HCT116 (cell line): ENCODE data around the gene PCDHGB3. TPM values are rescaled to one million over a fixed set of nuclear protein-coding genes. Genes with fewer than 3 reads are reported as not detected.

Experiments
- ATAC-seq: fragments of 200-7000 bp; cut with Tn5 transposase; 2 replicates; pipeline ENCODE4 v1.9.1; 2020; ENCODE audit warnings: mild to moderate bottlenecking, moderate library complexity
- BruUV-seq: library from RNA; stranded (reverse); fragments of 400-500 nt; replicated peaks from 2 replicates; lab custom pipeline; 2021; lab: Mats Ljungman, UMichigan
- CTCF ChIA-PET: fragments of 300-600 bp; sonication (Branson Sonifier 250); formaldehyde crosslinking; loops from one replicate; lab custom pipeline; 2021; ENCODE audit warnings: antibody characterized with exemption; lab: Charles Lee
- POLR2A ChIA-PET: fragments of 300-600, 350-600 bp; sonication (Branson Sonifier 250); formaldehyde crosslinking; loops from one replicate; lab custom pipeline; 2021; ENCODE audit warnings: antibody characterized with exemption; lab: Charles Lee
- RAD21 ChIA-PET, 2 experiments: fragments of 300-600 bp; sonication (Branson Sonifier 250); formaldehyde crosslinking; loops; one replicate each; lab custom pipeline; 2023; ENCODE audit warnings: low total read pairs in 2 of 2; ENCODE audit not compliant: uncharacterized antibody in 2 of 2, unreplicated experiment in 2 of 2, low non-redundant PET in 1 of 2; lab: Charles Lee
- DNase-seq: peaks from one replicate; pipeline ENCODE4 v3.0.0-alpha.2; 2010; ENCODE audit warnings: low read depth, low spot score
- H2AFZ ChIP-seq: fragments of 200-600 bp; shearing (Covaris generic), sonication (generic); 2 replicates; pipeline ENCODE4 v1.6.1; 2017; ENCODE audit warnings: low read depth, mixed run types, mixed read lengths, antibody characterized with exemption, low read length; ENCODE audit not compliant: poor library complexity, severe bottlenecking
- H3K27ac ChIP-seq: 2 replicates; pipeline ENCODE4 v1.5.1; 2012; ENCODE audit warnings: low read depth, low read length
- H3K27me3 ChIP-seq: fragments of 200-600 bp; sonication (generic); 2 replicates; pipeline ENCODE4 v1.6.1; 2016; ENCODE audit warnings: mixed run types, low read length, mixed read lengths; ENCODE audit not compliant: insufficient read depth
- H3K36me3 ChIP-seq, 2 experiments: fragments of 200-500 bp in 1 of 2; fragments of 200-600 bp in 1 of 2; sonication (Bioruptor generic) in 1 of 2; sonication (generic) in 1 of 2; 2 replicates each; pipeline versions ENCODE4 v1.5.1 to v1.6.1; 2014 to 2016; ENCODE audit warnings: low read length in 2 of 2, inconsistent platforms in 1 of 2, mixed read lengths in 1 of 2, mixed run types in 1 of 2; ENCODE audit not compliant: insufficient read depth in 2 of 2, control insufficient read depth in 1 of 2
- H3K4me1 ChIP-seq, 2 experiments: fragments of 200-600 bp in 1 of 2; sonication (generic) in 1 of 2; 2 replicates each; pipeline versions ENCODE4 v1.5.1 to v1.6.1; 2012 to 2017; ENCODE audit warnings: low read length in 2 of 2, inconsistent platforms in 1 of 2, mild to moderate bottlenecking in 1 of 2, mixed read lengths in 1 of 2, mixed run types in 1 of 2, moderate library complexity in 1 of 2; ENCODE audit not compliant: insufficient read depth in 2 of 2, control insufficient read depth in 1 of 2
- H3K4me2 ChIP-seq: fragments of 200-600 bp; sonication (generic); 2 replicates; pipeline ENCODE4 v1.6.1; 2017; ENCODE audit warnings: mixed run types, low read length, mixed read lengths
- H3K4me3 ChIP-seq, 2 experiments: fragments of 200-600 bp in 1 of 2; sonication (generic) in 1 of 2; replicated peaks in 1 of 2; 2 replicates each; pipeline ENCODE4 v1.5.1; 2011 to 2016; ENCODE audit warnings: low read length in 2 of 2, control low read depth in 1 of 2, low read depth in 1 of 2, mild to moderate bottlenecking in 1 of 2, mixed read lengths in 1 of 2, mixed run types in 1 of 2
- H3K79me2 ChIP-seq: fragments of 200-600 bp; sonication (generic); 2 replicates; pipeline ENCODE4 v1.6.1; 2017; ENCODE audit warnings: mild to moderate bottlenecking, mixed run types, low read length, moderate library complexity, mixed read lengths; ENCODE audit not compliant: insufficient read depth
- H3K9ac ChIP-seq: fragments of 200-600 bp; sonication (generic); 2 replicates; pipeline ENCODE4 v1.6.1; 2016; ENCODE audit warnings: low read length, mixed read lengths
- H3K9me2 ChIP-seq: fragments of 200-600 bp; sonication (generic), shearing (Covaris generic); 2 replicates; pipeline ENCODE4 v1.6.1; 2017; ENCODE audit warnings: mixed run types, mild to moderate bottlenecking, moderate library complexity; ENCODE audit not compliant: insufficient read depth
- H3K9me3 ChIP-seq, 2 experiments: fragments of 200-500 bp in 1 of 2; fragments of 200-600 bp in 1 of 2; sonication (Bioruptor generic) in 1 of 2; sonication (generic) in 1 of 2; 2 replicates each; pipeline ENCODE4 v1.6.1; 2014 to 2017; ENCODE audit warnings: low read length in 2 of 2, mixed read lengths in 2 of 2, inconsistent platforms in 1 of 2, low read depth in 1 of 2, mild to moderate bottlenecking in 1 of 2, mixed run types in 1 of 2, moderate library complexity in 1 of 2; ENCODE audit not compliant: control insufficient read depth in 1 of 2, insufficient read depth in 1 of 2
- H4K20me1 ChIP-seq: fragments of 200-600 bp; sonication (generic), shearing (Covaris generic); 2 replicates; pipeline ENCODE4 v1.6.1; 2017; ENCODE audit warnings: mixed run types, mild to moderate bottlenecking, moderate library complexity; ENCODE audit not compliant: insufficient read depth
- CEBPB ChIP-seq: IDR thresholded peaks from 2 replicates; pipeline ENCODE4 v1.6.1; 2012; ENCODE audit warnings: low read depth
- CTCF ChIP-seq, 3 experiments: fragments of 200-600 bp in 1 of 3; sonication (generic) in 1 of 3; IDR thresholded peaks in 2 of 3; conservative IDR thresholded peaks in 1 of 3; 2 replicates each; pipeline ENCODE4 v1.5.1; 2012 to 2017; ENCODE audit warnings: low read depth in 2 of 3, low read length in 2 of 3, antibody characterized with exemption in 1 of 3, borderline replicate concordance in 1 of 3, control low read depth in 1 of 3, mild to moderate bottlenecking in 1 of 3, mixed read lengths in 1 of 3, mixed run types in 1 of 3, moderate library complexity in 1 of 3; ENCODE audit not compliant: insufficient read depth in 1 of 3
- EZH2 ChIP-seq: fragments of 200-600 bp; sonication (generic); IDR thresholded peaks from 2 replicates; pipeline ENCODE4 v1.6.1; 2017; ENCODE audit warnings: antibody characterized with exemption, mixed run types
- EZH2phosphoT487 ChIP-seq: fragments of 200-600 bp; IDR thresholded peaks from 2 replicates; pipeline ENCODE4 v1.6.1; 2018; ENCODE audit warnings: antibody characterized with exemption, borderline replicate concordance
- POLR2A ChIP-seq: IDR thresholded peaks from 2 replicates; pipeline ENCODE4 v1.7.0; 2011; ENCODE audit warnings: borderline replicate concordance; ENCODE audit not compliant: insufficient read depth, insufficient read length; ENCODE audit errors: extremely low read depth
- RAD21 ChIP-seq: IDR thresholded peaks from 2 replicates; pipeline ENCODE4 v1.6.1; 2012; ENCODE audit warnings: low read depth, mild to moderate bottlenecking
- SIN3A ChIP-seq: IDR thresholded peaks from 2 replicates; pipeline ENCODE4 v1.6.1; 2012; ENCODE audit warnings: low read depth
- SRF ChIP-seq: IDR thresholded peaks from 2 replicates; pipeline ENCODE4 v1.6.1; 2012; ENCODE audit warnings: low read depth
- TCF7L2 ChIP-seq: IDR thresholded peaks from 2 replicates; pipeline ENCODE4 v1.7.0; 2011; ENCODE audit warnings: borderline replicate concordance, inconsistent platforms; ENCODE audit not compliant: insufficient read depth, insufficient read length; ENCODE audit errors: extremely low read depth
- YY1 ChIP-seq: IDR thresholded peaks from 2 replicates; pipeline ENCODE4 v1.6.1; 2011; ENCODE audit warnings: low read length, low read depth, moderate library complexity, mild to moderate bottlenecking; ENCODE audit not compliant: insufficient replicate concordance; ENCODE audit errors: extremely low read depth
- ZBTB33 ChIP-seq: IDR thresholded peaks from 2 replicates; pipeline ENCODE4 v1.6.1; 2011; ENCODE audit warnings: mild to moderate bottlenecking, low read length, moderate library complexity; ENCODE audit not compliant: insufficient replicate concordance; ENCODE audit errors: extremely low read depth
- ZFX ChIP-seq: fragments of 450-650 bp; IDR thresholded peaks from 2 replicates; pipeline ENCODE4 v1.6.1; 2017
- intact Hi-C: fragments of 100-400 bp; cut with micrococcal nuclease; formaldehyde crosslinking; loops from 2 replicates; pipeline ENCODE4 v1.10.0; 2022
- total RNA-seq: library from RNA; stranded (reverse); gene quantifications from one replicate; pipeline ENCODE4 v1.2.1, GENCODE V29; 2021; ENCODE audit not compliant: unreplicated experiment

Gene PCDHGB3
- total RNA-seq, 1 experiment from 2014 or later = 0.10 TPM

GRCh38 chr5:141399555-141400258 is 29.7 kb downstream of the PCDHGB3 start (continued):
- TF ChIP-seq POLR2A (no peak), SIN3A (no peak), EZH2phosphoT487 (no peak), CEBPB (no peak), SRF (no peak), TCF7L2 (no peak), ZFX (no peak), EZH2 (no peak), YY1 (no peak)

GRCh38 chr5:141402553-141403243 is 32.7 kb downstream of the PCDHGB3 start, which contains the start of gene PCDHGA9:
Gene PCDHGA9 (plus strand): TSS chr5:141402778. CDS start chr5:141402953, 175 bp downstream.
- DNase-seq (peak; percentile 7), ATAC-seq (peak; percentile 63; the same call in 1 of the 2 replicates)
- intact Hi-C loops = no loop called here
- RAD21 ChIA-PET = no interaction called here
- TF ChIP-seq CTCF (IDR thresholded peaks at IDR 0.05 in 2 of 3, conservative IDR thresholded peaks at IDR 0.05 in 1 of 3; ENCODE audit: borderline replicate concordance in 1 of 3, insufficient read depth in 1 of 3, low read depth in 2 of 3, low read length in 2 of 3) (peak; percentile 47 to 62 (median 57); a peak in 5 of 6 replicates), EZH2phosphoT487 (no peak), RAD21 (peak; percentile 71), ZBTB33 (no peak)
- H3K4me1 ChIP-seq = no peaks in the 10 kb centered on the region
- H3K4me2 ChIP-seq = no peak within 1 kb of the TSS; the same call in 1 of the 2 replicates
- no peaks in the 10 kb centered on the region for H3K79me2 ChIP-seq
- no peaks in the 10 kb centered on the region; a peak in 1 of 4 replicates for H3K9me3 ChIP-seq
- no peak within 1 kb of the TSS for H3K9ac ChIP-seq
- H3K9me2 ChIP-seq = no peaks in the 10 kb centered on the region
- POLR2A ChIA-PET = no interaction called here
- H3K27ac ChIP-seq = no peak within 1 kb of the TSS
- H2AFZ ChIP-seq = no peak within 1 kb of the TSS
- no peak within 1 kb of the TSS for H3K4me3 ChIP-seq
- CTCF ChIA-PET = interaction anchor here (0.7 kb wide), 1 partner anchor 83 kb away, joined by 3 read pairs; the partner anchor contains the start of gene TAF7
- BruUV-seq = no TSS peak
- H3K36me3 ChIP-seq = no peaks in the 10 kb centered on the region
- no peaks in the 10 kb centered on the region for H3K27me3 ChIP-seq
- H4K20me1 ChIP-seq = no peaks in the 10 kb centered on the region
